GM12872 (cell line): ENCODE data around the gene CEP350.

Experiments used
- TF ChIP-seq, protein P1 (sequence below): IDR thresholded peaks from 3 replicates; pipeline ENCODE4 v1.5.1; 2011; ENCODE audit warnings: low read depth, mild to moderate bottlenecking, low read length, moderate library complexity; ENCODE audit not compliant: insufficient read depth

CEP350 gene

DNA sequence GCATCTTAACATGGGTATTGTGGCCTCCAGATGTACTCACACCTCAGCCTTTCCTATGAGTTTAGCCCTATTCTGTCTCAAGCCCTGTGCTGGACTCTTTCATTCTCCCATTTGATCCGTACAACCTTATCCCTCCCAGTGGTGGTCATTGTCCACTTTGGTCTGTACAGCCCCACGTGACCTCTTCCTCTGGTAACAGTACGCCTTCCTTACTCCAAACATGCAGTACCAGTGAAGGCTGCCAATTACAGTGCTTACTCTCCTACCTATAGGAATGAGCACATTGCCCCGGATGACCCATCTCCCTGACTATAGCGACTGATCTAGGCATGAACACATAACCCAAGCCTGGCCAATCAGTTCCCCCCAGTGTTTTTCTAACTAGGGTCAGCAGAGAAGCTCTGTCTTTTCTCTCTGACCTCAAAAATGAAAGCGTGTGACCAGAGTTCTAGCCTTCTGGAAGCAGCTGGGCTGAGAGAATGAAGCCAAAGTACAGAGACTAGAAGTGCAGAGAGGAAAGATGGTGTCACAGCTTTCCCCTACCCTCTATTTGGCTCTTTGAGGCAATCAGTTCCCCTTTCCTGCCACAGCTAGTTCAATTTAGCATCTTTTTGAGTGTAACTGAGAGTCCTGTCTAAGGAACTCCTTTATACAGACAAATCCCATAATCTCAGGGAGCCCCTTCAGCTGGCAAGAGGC lies 190.2 kb downstream of the CEP350 start:
- TF ChIP-seq, protein P1, sequence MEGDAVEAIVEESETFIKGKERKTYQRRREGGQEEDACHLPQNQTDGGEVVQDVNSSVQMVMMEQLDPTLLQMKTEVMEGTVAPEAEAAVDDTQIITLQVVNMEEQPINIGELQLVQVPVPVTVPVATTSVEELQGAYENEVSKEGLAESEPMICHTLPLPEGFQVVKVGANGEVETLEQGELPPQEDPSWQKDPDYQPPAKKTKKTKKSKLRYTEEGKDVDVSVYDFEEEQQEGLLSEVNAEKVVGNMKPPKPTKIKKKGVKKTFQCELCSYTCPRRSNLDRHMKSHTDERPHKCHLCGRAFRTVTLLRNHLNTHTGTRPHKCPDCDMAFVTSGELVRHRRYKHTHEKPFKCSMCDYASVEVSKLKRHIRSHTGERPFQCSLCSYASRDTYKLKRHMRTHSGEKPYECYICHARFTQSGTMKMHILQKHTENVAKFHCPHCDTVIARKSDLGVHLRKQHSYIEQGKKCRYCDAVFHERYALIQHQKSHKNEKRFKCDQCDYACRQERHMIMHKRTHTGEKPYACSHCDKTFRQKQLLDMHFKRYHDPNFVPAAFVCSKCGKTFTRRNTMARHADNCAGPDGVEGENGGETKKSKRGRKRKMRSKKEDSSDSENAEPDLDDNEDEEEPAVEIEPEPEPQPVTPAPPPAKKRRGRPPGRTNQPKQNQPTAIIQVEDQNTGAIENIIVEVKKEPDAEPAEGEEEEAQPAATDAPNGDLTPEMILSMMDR, result no peak

DNA sequence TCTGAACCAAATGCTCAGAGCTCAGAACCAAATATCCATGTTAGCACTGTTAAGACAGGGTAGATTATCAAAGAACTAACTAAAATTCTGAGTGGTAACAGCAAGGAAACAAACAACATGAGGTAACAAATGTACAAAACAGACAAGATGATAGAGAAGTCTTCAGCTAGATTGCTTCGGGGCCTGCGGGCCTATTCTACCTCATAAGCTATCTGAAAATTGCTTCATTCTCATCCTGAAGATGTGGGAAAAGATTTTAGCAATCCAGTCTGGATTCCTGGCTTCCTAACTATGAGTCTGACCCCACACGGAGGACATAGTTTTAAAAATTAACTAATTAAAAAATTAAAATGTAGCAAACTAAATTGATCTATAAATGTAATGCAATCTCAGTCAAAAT lies 190.8 kb downstream of the CEP350 start:
- TF ChIP-seq, protein P1, result no peak

DNA sequence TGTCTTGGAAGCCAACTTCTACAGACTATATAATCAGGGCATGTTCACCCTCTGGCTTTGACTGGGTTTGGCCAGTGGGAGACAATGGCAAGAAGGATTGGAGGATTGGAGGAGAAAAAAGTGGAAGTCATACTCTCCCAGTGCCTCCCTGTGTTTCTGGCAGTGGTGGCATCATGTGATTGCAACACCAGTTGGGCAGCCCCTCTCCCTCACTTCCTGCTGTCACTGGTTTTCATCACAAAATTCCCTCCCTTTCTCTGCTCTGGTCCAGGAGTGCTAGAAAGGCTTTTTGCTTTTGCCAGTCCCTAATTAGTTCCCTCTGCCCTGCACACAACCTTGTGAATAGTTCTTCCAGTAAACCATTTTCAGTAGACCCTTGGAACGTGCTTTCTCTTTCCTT lies 196.4 kb downstream of the CEP350 start:
- TF ChIP-seq, protein P1, result no peak

DNA sequence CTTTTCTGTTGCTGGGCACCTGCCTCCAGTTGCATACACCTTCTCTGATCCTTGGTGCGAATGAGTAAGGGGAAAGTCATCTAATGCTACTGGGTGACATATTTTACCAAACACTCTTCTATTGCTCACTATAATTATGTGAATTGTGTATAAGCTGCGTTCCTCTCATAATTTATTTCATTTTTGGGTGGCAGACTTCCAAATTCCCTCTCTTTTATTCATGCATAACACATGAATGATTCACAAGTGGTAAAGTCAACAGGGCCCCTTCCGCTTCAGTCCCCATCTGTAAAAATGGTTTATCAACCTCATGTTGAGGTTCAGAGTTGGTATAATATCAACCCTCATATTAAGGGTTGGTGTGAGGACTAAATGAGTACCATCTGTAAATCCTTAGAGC lies 196.9 kb downstream of the CEP350 start:
- TF ChIP-seq, protein P1, result no peak

DNA sequence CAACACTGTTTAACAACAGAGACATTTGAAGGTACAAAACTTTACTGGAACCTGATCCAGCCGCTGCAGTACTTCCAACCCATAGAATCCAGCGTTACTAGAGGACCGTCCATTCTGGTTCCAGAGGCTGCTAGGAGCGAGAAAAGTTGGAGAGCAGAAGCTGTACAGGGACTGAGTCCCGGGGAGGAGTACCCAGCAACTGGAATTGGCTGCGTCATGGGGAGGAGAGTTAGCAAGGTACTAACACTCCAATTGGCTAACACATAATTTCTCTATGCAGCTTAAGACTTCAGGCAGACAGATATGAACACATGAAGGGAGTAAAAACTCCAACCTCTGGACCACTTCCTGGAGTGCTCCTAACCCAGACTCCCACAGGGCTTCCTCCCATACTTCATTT lies 198.0 kb downstream of the CEP350 start:
- TF ChIP-seq, protein P1, result no peak

DNA sequence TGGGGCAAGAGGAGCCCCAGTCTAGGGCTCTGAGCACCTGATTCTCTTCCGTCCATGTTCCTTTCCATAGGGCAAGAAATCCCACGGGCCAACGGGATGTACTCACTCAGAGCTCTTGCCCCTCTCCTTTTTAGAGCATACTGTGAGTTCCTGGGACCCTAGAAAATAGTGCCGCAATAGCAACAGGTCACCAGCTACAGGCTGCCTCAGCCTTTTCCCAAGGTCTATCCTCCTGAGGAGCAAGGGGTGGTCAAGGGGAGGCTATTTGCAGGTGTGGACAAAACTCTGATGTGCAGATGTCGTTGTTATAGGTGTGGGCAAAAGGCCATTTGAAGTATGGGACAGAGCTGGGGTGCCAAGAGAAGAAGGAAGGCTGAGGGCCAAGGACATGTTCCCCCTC lies 198.4 kb downstream of the CEP350 start:
- TF ChIP-seq, protein P1, result no peak

DNA sequence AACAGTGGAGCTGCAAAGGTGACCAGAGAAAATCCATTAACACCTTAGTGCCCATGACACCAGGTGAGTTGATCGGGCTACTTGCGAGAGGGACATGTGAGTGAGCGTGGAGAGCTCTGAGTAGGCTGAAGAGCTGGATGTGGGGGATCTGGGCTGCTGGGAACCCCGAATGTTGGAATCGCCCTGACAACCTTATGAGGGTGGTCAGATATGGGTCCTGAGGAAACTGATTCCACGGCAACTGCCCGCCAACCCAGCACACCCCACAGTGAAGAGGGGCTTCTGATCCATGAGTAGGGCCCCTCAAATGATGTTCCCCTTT lies 199.4 kb downstream of the CEP350 start:
- TF ChIP-seq, protein P1, result no peak
